ENCODE measurements around the gene CEP152. TPM values are rescaled to one million over a fixed set of nuclear protein-coding genes. Genes with fewer than 3 reads are reported as not detected.

Gene CEP152
- total RNA-seq, 1 experiment from 2014 or later, result 24.6 TPM

GRCh38 chr15:48705381-48705780, 105.5 kb downstream of the CEP152 start:
- no peak overlapping the region for H3K4me3 ChIP-seq
- H3K4me2 ChIP-seq, result no peak overlapping the region
- no peaks in the 10 kb centered on the region for H3K79me2 ChIP-seq (ENCODE audit: low read depth)
- no peaks in the 10 kb centered on the region for H3F3A ChIP-seq (ENCODE audit: insufficient read depth, low read depth)
- no peaks in the 10 kb centered on the region for H4K20me1 ChIP-seq (ENCODE audit: insufficient read depth)
- no TSS peak for BruUV-seq (replicated peaks)
- H2AFZ ChIP-seq, result no peak overlapping the region
- POLR2A ChIA-PET (ENCODE audit: unreplicated experiment), result no interaction called here
- DNase-seq, result no peak
- intact Hi-C loops (cut with micrococcal nuclease; ENCODE audit: unreplicated experiment), result no loop called here
- H3K27ac ChIP-seq, result no peak overlapping the region
- H3K9me2 ChIP-seq (ENCODE audit: insufficient read depth), result no peaks in the 10 kb centered on the region
- CTCF ChIA-PET, result no interaction called here
- no peaks in the 10 kb centered on the region; the same call in 1 of the 2 replicates for H3K9me3 ChIP-seq (ENCODE audit: insufficient read depth, low read depth)
- H3K4me1 ChIP-seq (replicated peaks; ENCODE audit: insufficient read depth), result no peaks in the 10 kb centered on the region
- no peaks in the 10 kb centered on the region for H3K27me3 ChIP-seq (ENCODE audit: insufficient read depth, low read depth)
- no peaks in the 10 kb centered on the region for H3K36me3 ChIP-seq (ENCODE audit: low read depth)
- no peak for TF ChIP-seq CTCF (conservative IDR thresholded peaks at IDR 0.05)
- no peak for TF ChIP-seq EZH2 (IDR thresholded peaks at IDR 0.05; ENCODE audit: low read depth)

- CTCF ChIA-PET, result no interaction called here
Observed at GRCh38 chr15:48703544-48703943, 107.3 kb downstream of the CEP152 start.

GRCh38 chr15:48702569-48703236, 108.2 kb downstream of the CEP152 start:
- no peaks in the 10 kb centered on the region for H3K79me2 ChIP-seq (ENCODE audit: low read depth)
- no peak overlapping the region for H3K4me2 ChIP-seq
- H3K27me3 ChIP-seq (ENCODE audit: insufficient read depth, low read depth), result no peaks in the 10 kb centered on the region
- H3K4me1 ChIP-seq (replicated peaks; ENCODE audit: insufficient read depth), result no peaks in the 10 kb centered on the region
- no peaks in the 10 kb centered on the region for H3F3A ChIP-seq (ENCODE audit: insufficient read depth, low read depth)
- no peaks in the 10 kb centered on the region for H3K9me2 ChIP-seq (ENCODE audit: insufficient read depth)
- TF ChIP-seq EZH2 (IDR thresholded peaks at IDR 0.05; ENCODE audit: low read depth) (no peak), CTCF (conservative IDR thresholded peaks at IDR 0.05) (no peak)
- no peak overlapping the region for H3K4me3 ChIP-seq
- intact Hi-C loops (cut with micrococcal nuclease; ENCODE audit: unreplicated experiment), result no loop called here
- no peaks in the 10 kb centered on the region; the same call in 1 of the 2 replicates for H3K9me3 ChIP-seq (ENCODE audit: insufficient read depth, low read depth)
- no peak for DNase-seq
- no peak overlapping the region for H3K27ac ChIP-seq
- ChIA-PET POLR2A (ENCODE audit: unreplicated experiment) (no interaction called here), CTCF (no interaction called here)
- BruUV-seq (replicated peaks), result no TSS peak
- no peaks in the 10 kb centered on the region for H3K36me3 ChIP-seq (ENCODE audit: low read depth)
- H2AFZ ChIP-seq, result no peak overlapping the region
- H4K20me1 ChIP-seq (ENCODE audit: insufficient read depth), result no peaks in the 10 kb centered on the region

More at GRCh38 chr15:48703544-48703943, 107.3 kb downstream of the CEP152 start:
- Histone ChIP-seq H3K27me3 (ENCODE audit: insufficient read depth, low read depth) (no peaks in the 10 kb centered on the region), H3F3A (ENCODE audit: insufficient read depth, low read depth) (no peaks in the 10 kb centered on the region), H2AFZ (no peak overlapping the region), H3K36me3 (ENCODE audit: low read depth) (no peaks in the 10 kb centered on the region), H4K20me1 (ENCODE audit: insufficient read depth) (no peaks in the 10 kb centered on the region), H3K79me2 (ENCODE audit: low read depth) (no peaks in the 10 kb centered on the region), H3K27ac (no peak overlapping the region), H3K4me3 (no peak overlapping the region), H3K9me2 (ENCODE audit: insufficient read depth) (no peaks in the 10 kb centered on the region), H3K4me2 (no peak overlapping the region), H3K9me3 (ENCODE audit: insufficient read depth, low read depth) (no peaks in the 10 kb centered on the region; the same call in 1 of the 2 replicates), H3K4me1 (replicated peaks; ENCODE audit: insufficient read depth) (no peaks in the 10 kb centered on the region)
- TF ChIP-seq EZH2 (IDR thresholded peaks at IDR 0.05; ENCODE audit: low read depth) (no peak), CTCF (conservative IDR thresholded peaks at IDR 0.05) (no peak)
- no peak for DNase-seq
- POLR2A ChIA-PET (ENCODE audit: unreplicated experiment), result no interaction called here
- intact Hi-C loops (cut with micrococcal nuclease; ENCODE audit: unreplicated experiment), result no loop called here
- BruUV-seq (replicated peaks), result no TSS peak

Measured in PC-9 (cell line).